Neural cell (in vitro differentiated cells): ENCODE measurements around the gene BANP.

ENCODE experiments used
- EP300 ChIP-seq: fragments of 450-650 bp; conservative IDR thresholded peaks from 2 replicates; pipeline ENCODE4 v1.6.1; 2014; ENCODE audit warnings: antibody characterized with exemption, mild to moderate bottlenecking, moderate library complexity; ENCODE audit not compliant: poor library complexity, severe bottlenecking
- EZH2 ChIP-seq: fragments of 200-600, 300-800 bp; shearing (Covaris generic), sonication (generic); IDR thresholded peaks from 2 replicates; pipeline ENCODE4 v1.6.1; 2014; ENCODE audit warnings: antibody characterized with exemption, low read length, borderline replicate concordance, mild to moderate bottlenecking; ENCODE audit not compliant: insufficient read depth, poor library complexity, severe bottlenecking
- TF ChIP-seq, protein P1 (sequence below): fragments of 450-650 bp; IDR thresholded peaks from 2 replicates; pipeline ENCODE4 v1.5.1; 2014; ENCODE audit warnings: antibody characterized with exemption, mild to moderate bottlenecking, moderate library complexity; ENCODE audit not compliant: poor library complexity, severe bottlenecking

DNA sequence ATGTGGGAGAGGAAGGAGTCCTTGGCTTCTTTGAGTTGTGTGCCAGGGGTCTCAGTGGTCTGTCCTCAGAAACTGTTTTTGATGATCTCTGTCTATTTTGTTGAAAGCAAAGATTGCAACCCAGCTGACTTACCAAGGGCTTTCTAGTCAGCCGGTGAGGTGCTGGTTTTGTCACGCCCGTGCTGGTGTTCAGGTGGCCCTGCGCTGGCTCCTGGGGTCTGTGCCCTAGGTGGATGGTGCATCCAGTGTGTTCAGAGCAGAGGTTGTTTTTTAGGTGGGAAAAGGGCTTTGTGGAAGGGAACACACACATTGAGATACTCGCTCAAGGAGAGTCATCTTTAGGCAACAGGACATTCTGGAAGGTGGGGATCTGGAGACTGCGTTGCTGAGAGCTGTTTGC is 51.0 kb downstream of the BANP start:
- no peak for TF ChIP-seq EZH2
- TF ChIP-seq, protein P1, sequence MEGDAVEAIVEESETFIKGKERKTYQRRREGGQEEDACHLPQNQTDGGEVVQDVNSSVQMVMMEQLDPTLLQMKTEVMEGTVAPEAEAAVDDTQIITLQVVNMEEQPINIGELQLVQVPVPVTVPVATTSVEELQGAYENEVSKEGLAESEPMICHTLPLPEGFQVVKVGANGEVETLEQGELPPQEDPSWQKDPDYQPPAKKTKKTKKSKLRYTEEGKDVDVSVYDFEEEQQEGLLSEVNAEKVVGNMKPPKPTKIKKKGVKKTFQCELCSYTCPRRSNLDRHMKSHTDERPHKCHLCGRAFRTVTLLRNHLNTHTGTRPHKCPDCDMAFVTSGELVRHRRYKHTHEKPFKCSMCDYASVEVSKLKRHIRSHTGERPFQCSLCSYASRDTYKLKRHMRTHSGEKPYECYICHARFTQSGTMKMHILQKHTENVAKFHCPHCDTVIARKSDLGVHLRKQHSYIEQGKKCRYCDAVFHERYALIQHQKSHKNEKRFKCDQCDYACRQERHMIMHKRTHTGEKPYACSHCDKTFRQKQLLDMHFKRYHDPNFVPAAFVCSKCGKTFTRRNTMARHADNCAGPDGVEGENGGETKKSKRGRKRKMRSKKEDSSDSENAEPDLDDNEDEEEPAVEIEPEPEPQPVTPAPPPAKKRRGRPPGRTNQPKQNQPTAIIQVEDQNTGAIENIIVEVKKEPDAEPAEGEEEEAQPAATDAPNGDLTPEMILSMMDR = no peak
- TF ChIP-seq EP300 = no peak
